H1 (cell line): ENCODE results near the gene JPT1. TPM values are rescaled to one million over a fixed set of nuclear protein-coding genes. Genes with fewer than 3 reads are reported as not detected.

ENCODE experiments used
- CTCF ChIA-PET: fragments of 300-600 bp; sonication (Branson Sonifier 250); formaldehyde crosslinking; loops from one replicate; lab custom pipeline; 2021; ENCODE audit not compliant: partially characterized antibody; lab: Charles Lee
- POLR2A ChIA-PET: fragments of 300-600 bp; sonication (Branson Sonifier 250); formaldehyde crosslinking; loops from one replicate; lab custom pipeline; 2021; ENCODE audit warnings: inconsistent platforms; ENCODE audit not compliant: partially characterized antibody; lab: Charles Lee
- DNase-seq, 2 experiments: peaks; one replicate each; pipeline versions ENCODE4 v3.0.0 to v3.0.0-alpha.2; 2010 to 2022; ENCODE audit warnings: low spot score in 2 of 2, low read depth in 1 of 2, mixed read lengths in 1 of 2
- FAIRE-seq: peaks from 2 replicates; lab custom pipeline; 2011; peaks lifted over from hg19 to GRCh38; lab: Jason Lieb, UNC
- H2AFZ ChIP-seq: 2 replicates; pipeline ENCODE4 v1.8.1; 2012; ENCODE audit warnings: low read length, inconsistent platforms
- H2AK5ac ChIP-seq: 2 replicates; pipeline ENCODE4 v1.6.1; 2013; ENCODE audit warnings: low read depth, low read length
- H2BK120ac ChIP-seq: replicated peaks from 2 replicates; pipeline ENCODE3; 2013; ENCODE audit warnings: low read depth, low read length, inconsistent platforms
- H2BK12ac ChIP-seq: 2 replicates; pipeline ENCODE4 v1.6.1; 2013; ENCODE audit warnings: low read depth, low read length
- H2BK15ac ChIP-seq: 2 replicates; pipeline ENCODE4 v1.6.1; 2013; ENCODE audit warnings: low read length
- H2BK20ac ChIP-seq: 2 replicates; pipeline ENCODE4 v1.6.1; 2013; ENCODE audit warnings: low read length
- H2BK5ac ChIP-seq: 2 replicates; pipeline ENCODE4 v1.6.1; 2013; ENCODE audit warnings: low read depth, low read length
- H3K14ac ChIP-seq: 2 replicates; pipeline ENCODE4 v1.6.1; 2013; ENCODE audit warnings: inconsistent platforms; ENCODE audit not compliant: insufficient read length
- H3K18ac ChIP-seq: 2 replicates; pipeline ENCODE4 v1.6.1; 2013; ENCODE audit warnings: low read length; ENCODE audit errors: extremely low read depth
- H3K23ac ChIP-seq: 2 replicates; pipeline ENCODE4 v1.6.1; 2013; ENCODE audit warnings: inconsistent platforms; ENCODE audit not compliant: insufficient read length
- H3K23me2 ChIP-seq: 2 replicates; pipeline ENCODE4 v1.6.1; 2013; ENCODE audit warnings: low read depth, low read length
- H3K27ac ChIP-seq: 2 replicates; pipeline ENCODE4 v1.6.1; 2011; ENCODE audit warnings: low read depth, low read length, inconsistent platforms
- H3K27me3 ChIP-seq, 4 experiments: replicated peaks in 1 of 4; 1 replicate in 1 of 4; 2 replicates in 3 of 4; pipeline versions ENCODE4 v1.6.1 to v1.8.1; 2011 to 2013; ENCODE audit warnings: low read length in 3 of 4, mild to moderate bottlenecking in 3 of 4, inconsistent platforms in 2 of 4, mixed read lengths in 2 of 4, moderate library complexity in 1 of 4; ENCODE audit not compliant: control insufficient read depth in 3 of 4, insufficient read depth in 3 of 4; ENCODE audit errors: extremely low read depth in 1 of 4
- H3K36me3 ChIP-seq, 4 experiments: 2 replicates each; pipeline versions ENCODE4 v1.6.1 to v1.8.1; 2011 to 2013; ENCODE audit warnings: mild to moderate bottlenecking in 4 of 4, low read length in 3 of 4, moderate library complexity in 2 of 4, control low read depth in 1 of 4, inconsistent platforms in 1 of 4; ENCODE audit not compliant: insufficient read depth in 4 of 4, control insufficient read depth in 2 of 4
- H3K4ac ChIP-seq: replicated peaks from 2 replicates; pipeline ENCODE3; 2013; ENCODE audit warnings: low read length, low read depth, mixed read lengths, inconsistent platforms; ENCODE audit not compliant: insufficient read length
- H3K4me1 ChIP-seq, 4 experiments: replicated peaks in 1 of 4; 1 replicate in 1 of 4; 2 replicates in 3 of 4; pipeline versions ENCODE4 v1.6.1 to v1.8.1; 2011 to 2013; ENCODE audit warnings: low read length in 3 of 4, inconsistent platforms in 2 of 4, mixed read lengths in 1 of 4; ENCODE audit not compliant: insufficient read depth in 4 of 4, control insufficient read depth in 3 of 4
- H3K4me2 ChIP-seq, 2 experiments: 2 replicates each; pipeline versions ENCODE4 v1.6.1 to v1.8.1; 2011 to 2013; ENCODE audit warnings: low read depth in 2 of 2, low read length in 2 of 2, control low read depth in 1 of 2, inconsistent platforms in 1 of 2, mild to moderate bottlenecking in 1 of 2; ENCODE audit not compliant: insufficient read depth in 1 of 2
- H3K4me3 ChIP-seq, 4 experiments: fragments of 200-600, 300-600 bp in 1 of 4; sonication (generic), shearing (Covaris generic), sonication (Bioruptor Twin) in 1 of 4; 2 replicates each; pipeline versions ENCODE4 v1.5.1 to v1.8.1; 2011 to 2016; ENCODE audit warnings: low read length in 4 of 4, low read depth in 3 of 4, control low read depth in 2 of 4, inconsistent platforms in 2 of 4, mild to moderate bottlenecking in 2 of 4, mixed read lengths in 1 of 4, moderate library complexity in 1 of 4; ENCODE audit not compliant: insufficient read depth in 2 of 4; ENCODE audit errors: extremely low read depth in 1 of 4
- H3K56ac ChIP-seq: replicated peaks from 2 replicates; pipeline ENCODE3; 2013; ENCODE audit warnings: low read depth, mild to moderate bottlenecking, mixed read lengths, low read length, inconsistent platforms; ENCODE audit not compliant: insufficient read length
- H3K79me1 ChIP-seq: 2 replicates; pipeline ENCODE4 v1.6.1; 2013; ENCODE audit warnings: low read depth, low read length, control low read depth
- H3K79me2 ChIP-seq, 2 experiments: 2 replicates each; pipeline versions ENCODE4 v1.6.1 to v1.8.1; 2012 to 2013; ENCODE audit warnings: low read length in 2 of 2, mild to moderate bottlenecking in 2 of 2, inconsistent platforms in 1 of 2; ENCODE audit not compliant: insufficient read depth in 2 of 2, control insufficient read depth in 1 of 2
- H3K9ac ChIP-seq, 4 experiments: replicated peaks in 1 of 4; 1 replicate in 1 of 4; 2 replicates in 3 of 4; pipeline versions ENCODE4 v1.6.1 to v1.8.1; 2011 to 2013; ENCODE audit warnings: low read depth in 3 of 4, low read length in 3 of 4, control low read depth in 2 of 4, mild to moderate bottlenecking in 2 of 4, moderate library complexity in 2 of 4, inconsistent platforms in 1 of 4; ENCODE audit errors: extremely low read depth in 1 of 4
- H3K9me3 ChIP-seq, 2 experiments: 2 replicates each; pipeline versions ENCODE4 v1.6.1 to v1.8.1; 2012 to 2013; ENCODE audit warnings: mild to moderate bottlenecking in 2 of 2, moderate library complexity in 2 of 2, control low read depth in 1 of 2, inconsistent platforms in 1 of 2, low read depth in 1 of 2, low read length in 1 of 2, mixed read lengths in 1 of 2; ENCODE audit not compliant: insufficient read depth in 2 of 2
- H4K20me1 ChIP-seq, 2 experiments: replicated peaks in 1 of 2; 2 replicates each; pipeline versions ENCODE3 to v1.8.1; 2011 to 2013; ENCODE audit warnings: inconsistent platforms in 2 of 2, low read length in 2 of 2, mild to moderate bottlenecking in 1 of 2; ENCODE audit not compliant: insufficient read depth in 2 of 2, control insufficient read depth in 1 of 2
- H4K5ac ChIP-seq: 2 replicates; pipeline ENCODE4 v1.6.1; 2013; ENCODE audit warnings: low read length, low read depth, mixed read lengths, inconsistent platforms; ENCODE audit not compliant: insufficient read length
- H4K8ac ChIP-seq: 2 replicates; pipeline ENCODE4 v1.8.0; 2013; ENCODE audit warnings: mild to moderate bottlenecking, moderate library complexity, low read length, inconsistent platforms; ENCODE audit not compliant: insufficient read depth; ENCODE audit errors: extremely low read depth
- H4K91ac ChIP-seq: replicated peaks from 2 replicates; pipeline ENCODE3; 2013; ENCODE audit warnings: low read length, mixed read lengths, inconsistent platforms; ENCODE audit not compliant: insufficient read length
- KDM5A ChIP-seq: fragments of 200-600 bp; IDR thresholded peaks from 2 replicates; pipeline ENCODE4 v1.7.1; 2012; ENCODE audit warnings: mild to moderate bottlenecking, low read length, inconsistent platforms, mixed read lengths
- WGBS, 2 experiments: shearing (Covaris generic) in 1 of 2; methylation state at CpG; one replicate each; pipeline versions ENCODE4 v1.1.6 to v1.1.7; 2013 to 2015; ENCODE audit warnings: low lambda C conversion rate in 2 of 2, mixed read lengths in 2 of 2, inconsistent platforms in 1 of 2, low coverage in 1 of 2, missing lambda C conversion rate in 1 of 2; ENCODE audit not compliant: insufficient replicate concordance in 2 of 2, insufficient coverage in 1 of 2, insufficient read length in 1 of 2; ENCODE audit errors: extremely low coverage in 1 of 2, missing lambda C conversion rate in 1 of 2; 5-methylcytosine and 5-hydroxymethylcytosine counted together
- polyA plus RNA-seq, 7 experiments: library from polyadenylated mRNA; depleted of rRNA in 3 of 7; stranded (reverse) in 5 of 7; unstranded in 2 of 7; fragments of >200 nt in 5 of 7; fragments of 200-250 nt in 2 of 7; gene quantifications; 1 replicate in 5 of 7; 2 replicates in 1 of 7; 4 replicates in 1 of 7; pipeline versions ENCODE4 v1.2.1 to v1.2.3, GENCODE V29; 2011 to 2013; ENCODE audit warnings: missing spikeins in 2 of 7, mixed read lengths in 2 of 7
- total RNA-seq: library from RNA; stranded (reverse); fragmentation: NEBNext Ultra II Directional; extraction: Animal tissue kit (Norgen Biotek cat#: 25700); gene quantifications from 2 replicates; pipeline ENCODE4 v1.2.1, GENCODE V29; 2021

Gene JPT1
- total and polyA plus RNA-seq, 2 of the 8 experiments (the other 6 are each of a cell fraction or from before 2014, with no cell fraction given), result 154 to 369 TPM

GRCh38 chr17:75133001-75133400 is 21.3 kb downstream of the JPT1 start:
- CTCF ChIA-PET, result interaction anchor here (1.0 to 12.9 kb wide), 10 partner anchors 11 to 107 kb away, joined by 3 to 239 read pairs (median 8); partner anchors contain the start of gene ARMC7
- H3K36me3 ChIP-seq, result peaks cover 2 to 33% (median 16%) of the 10 kb centered on the region in 4 experiments

More at GRCh38 chr17:75133001-75133400, 21.3 kb downstream of the JPT1 start:
- Histone ChIP-seq H3K9me3 (no peaks in the 10 kb centered on the region), H4K91ac (no peak overlapping the region), H3K23ac (no peak overlapping the region), H3K79me2 (peaks cover 0 to 9% of the 10 kb centered on the region in 2 experiments; a peak in 1 of 4 replicates), H3K4me2 (no peak overlapping the region), H4K20me1 (peaks cover 8 to 11% of the 10 kb centered on the region in 2 experiments), H3K27ac (no peak overlapping the region), H3K56ac (no peak overlapping the region), H3K14ac (no peak overlapping the region), H2BK12ac (no peak overlapping the region), H3K23me2 (peaks cover 3% of the 10 kb centered on the region; the same call in 1 of the 2 replicates), H2BK15ac (no peak overlapping the region), H2BK20ac (no peak overlapping the region), H4K5ac (no peak overlapping the region), H3K27me3 (no peaks in the 10 kb centered on the region), H3K4me3 (no peak overlapping the region), H3K9ac (no peak overlapping the region), H3K4ac (no peak overlapping the region), H2AK5ac (no peak overlapping the region), H2BK5ac (no peak overlapping the region), H4K8ac (no peak overlapping the region; the same call in 1 of the 2 replicates), H3K79me1 (no peaks in the 10 kb centered on the region), H2AFZ (no peak overlapping the region), H3K4me1 (peaks cover 0 to 5% (median 4%) of the 10 kb centered on the region in 4 experiments; a peak in 5 of 7 replicates), H2BK120ac (no peak overlapping the region), H3K18ac (no peak overlapping the region; the same call in 1 of the 2 replicates)
- 87% methylated on average over 3 of the region's 3 CpGs; no CpG with 5 or more reads in 1 of the 2 experiments for WGBS, 2 experiments
- DNase-seq (no peak), FAIRE-seq (no peak)
- POLR2A ChIA-PET, result interaction anchor here (0.6 to 13.9 kb wide), 19 partner anchors 8 to 202 kb away, joined by 3 to 134 read pairs (median 5); partner anchors contain the start of genes JPT1 and NUP85
- TF ChIP-seq KDM5A, result no peak
